Breast epithelium (tissue), 3 donors: ENCODE results near the gene CCDC80.

Source experiments
- POLR2A ChIP-seq: fragments of 450-650 bp; IDR thresholded peaks from one replicate; pipeline ENCODE4 v1.6.1; 2016; ENCODE audit warnings: antibody characterized with exemption, mild to moderate bottlenecking, moderate library complexity
- POLR2AphosphoS5 ChIP-seq, 3 donors: sonication (generic); formaldehyde crosslinking; IDR thresholded peaks; one replicate each; pipeline ENCODE4 v1.6.1; 2017; ENCODE audit warnings: antibody characterized with exemption in 3 of 3
- TF ChIP-seq, protein P1 (sequence below), 3 donors: fragments of 450-650 bp; IDR thresholded peaks; one replicate each; pipeline ENCODE4 v1.5.1; 2016 to 2017; ENCODE audit warnings: antibody characterized with exemption in 3 of 3, mild to moderate bottlenecking in 3 of 3, moderate library complexity in 3 of 3

DNA sequence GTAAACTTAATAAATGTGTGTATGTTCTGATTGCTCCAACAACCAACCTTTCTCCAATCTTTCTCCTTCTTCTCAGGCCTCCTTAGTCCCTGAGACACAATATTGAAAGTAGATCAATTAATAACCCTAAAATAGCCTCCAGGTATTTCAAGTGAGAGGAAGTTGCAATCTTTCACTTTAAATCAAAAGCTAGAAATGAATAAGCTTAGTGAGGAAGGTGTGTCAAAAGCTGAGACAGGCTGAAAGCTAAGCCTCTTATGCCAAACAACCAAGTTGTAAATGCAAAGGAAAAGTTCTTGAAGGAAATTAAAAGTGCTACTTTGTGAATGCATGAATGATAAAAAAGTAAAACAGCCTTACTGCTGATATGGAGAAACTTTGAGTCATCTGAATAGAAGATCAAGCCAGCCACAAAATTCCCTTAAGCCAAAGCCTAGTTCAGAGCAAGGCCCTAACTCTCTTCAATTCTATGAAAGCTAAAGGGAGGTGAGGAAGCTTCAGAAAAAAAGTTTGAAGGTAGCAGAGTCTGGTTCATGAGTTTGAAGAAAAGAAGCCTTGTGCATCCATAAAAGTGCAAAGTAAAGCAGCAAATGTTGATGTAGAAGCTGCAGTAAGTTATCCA, 38.6 kb downstream of the CCDC80 start:
- TF ChIP-seq, protein P1, sequence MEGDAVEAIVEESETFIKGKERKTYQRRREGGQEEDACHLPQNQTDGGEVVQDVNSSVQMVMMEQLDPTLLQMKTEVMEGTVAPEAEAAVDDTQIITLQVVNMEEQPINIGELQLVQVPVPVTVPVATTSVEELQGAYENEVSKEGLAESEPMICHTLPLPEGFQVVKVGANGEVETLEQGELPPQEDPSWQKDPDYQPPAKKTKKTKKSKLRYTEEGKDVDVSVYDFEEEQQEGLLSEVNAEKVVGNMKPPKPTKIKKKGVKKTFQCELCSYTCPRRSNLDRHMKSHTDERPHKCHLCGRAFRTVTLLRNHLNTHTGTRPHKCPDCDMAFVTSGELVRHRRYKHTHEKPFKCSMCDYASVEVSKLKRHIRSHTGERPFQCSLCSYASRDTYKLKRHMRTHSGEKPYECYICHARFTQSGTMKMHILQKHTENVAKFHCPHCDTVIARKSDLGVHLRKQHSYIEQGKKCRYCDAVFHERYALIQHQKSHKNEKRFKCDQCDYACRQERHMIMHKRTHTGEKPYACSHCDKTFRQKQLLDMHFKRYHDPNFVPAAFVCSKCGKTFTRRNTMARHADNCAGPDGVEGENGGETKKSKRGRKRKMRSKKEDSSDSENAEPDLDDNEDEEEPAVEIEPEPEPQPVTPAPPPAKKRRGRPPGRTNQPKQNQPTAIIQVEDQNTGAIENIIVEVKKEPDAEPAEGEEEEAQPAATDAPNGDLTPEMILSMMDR (IDR thresholded peaks at IDR 0.05): no peak
- TF ChIP-seq POLR2AphosphoS5 (IDR thresholded peaks at IDR 0.05) (no peak), POLR2A (no peak)
